Vagina (tissue), 2 donors: ENCODE results near the gene FKBP15. TPM values are rescaled to one million over a fixed set of nuclear protein-coding genes. Genes with fewer than 3 reads are reported as not detected.
"Not testable (repeated sequence)": the region's sequence is repeated elsewhere in the genome, so short reads cannot be mapped to it uniquely, and the experiment has no call there.

Experiments
- DNase-seq, 2 donors: peaks; one replicate each; pipeline ENCODE4 v3.0.0-alpha.2; 2017; ENCODE audit errors: extremely low spot score in 2 of 2
- H3K27ac ChIP-seq: fragments of 200-600 bp; sonication (generic); one replicate; pipeline ENCODE4 v1.5.1; 2019
- H3K27me3 ChIP-seq: fragments of 200-600 bp; sonication (generic); one replicate; pipeline ENCODE4 v1.5.1; 2019
- H3K36me3 ChIP-seq, 2 donors: fragments of 200-600 bp; sonication (generic); one replicate each; pipeline ENCODE4 v1.5.1; 2017 to 2019
- H3K4me1 ChIP-seq: fragments of 200-600 bp; sonication (generic); one replicate; pipeline ENCODE4 v1.5.1; 2019
- H3K4me3 ChIP-seq, 2 donors: fragments of 200-600 bp; sonication (generic); 1 replicate in 1 of 2; 2 replicates in 1 of 2; pipeline ENCODE4 v1.5.1; 2016 to 2019
- H3K9me3 ChIP-seq: fragments of 200-600 bp; sonication (generic); one replicate; pipeline ENCODE4 v1.5.1; 2019
- POLR2A ChIP-seq, 2 donors: fragments of 450-650 bp; IDR thresholded peaks; one replicate each; pipeline ENCODE4 v1.6.1; 2017; ENCODE audit warnings: antibody characterized with exemption in 2 of 2, mild to moderate bottlenecking in 2 of 2, moderate library complexity in 2 of 2
- POLR2AphosphoS5 ChIP-seq, 2 donors: sonication (generic); formaldehyde crosslinking; IDR thresholded peaks; one replicate each; pipeline ENCODE4 v1.9.0; 2017; ENCODE audit warnings: antibody characterized with exemption in 2 of 2, mild to moderate bottlenecking in 2 of 2, low read depth in 1 of 2; ENCODE audit not compliant: insufficient read depth in 1 of 2
- intact Hi-C: fragments of 100-400 bp; cut with DNase I; formaldehyde crosslinking; loops from one replicate; pipeline ENCODE4 v1.15.1; 2023
- total RNA-seq: library from RNA; depleted of rRNA; stranded (reverse); fragments of >200 nt; gene quantifications from one replicate; pipeline ENCODE4 v1.2.3, GENCODE V29; 2016
- TF ChIP-seq, protein P1 (sequence below), 3 experiments: fragments of 450-650 bp in 2 of 3; fragments of 200-600 bp in 1 of 3; sonication (generic) in 1 of 3; IDR thresholded peaks; one replicate each; pipeline ENCODE4 v1.5.1; 2017 to 2019; ENCODE audit warnings: antibody characterized with exemption in 3 of 3, mild to moderate bottlenecking in 2 of 3, moderate library complexity in 2 of 3

The FKBP15 gene
- total RNA-seq, 1 donor from 2014 or later: 28.7 TPM

DNA sequence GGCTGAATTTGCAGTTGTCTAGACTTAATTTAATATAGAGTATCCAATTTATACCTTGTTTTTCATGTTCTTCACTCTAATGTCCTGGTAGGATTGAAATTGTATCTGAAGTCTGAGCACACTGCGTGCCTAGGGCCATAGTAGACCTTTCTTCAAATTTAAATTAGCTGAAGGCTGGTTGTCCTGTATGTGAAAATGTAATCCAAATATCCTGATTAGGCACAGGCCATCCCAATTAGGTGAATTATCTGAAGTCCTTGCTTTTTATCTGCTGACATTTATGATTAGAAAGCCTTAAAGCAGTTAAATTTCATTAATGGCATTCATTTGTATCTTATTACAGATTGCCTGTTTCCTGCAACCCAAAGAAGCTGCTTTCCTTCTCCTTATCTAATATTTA lies 33.9 kb upstream of the FKBP15 start:
- Histone ChIP-seq H3K27ac (no peak overlapping the region), H3K27me3 (no peaks in the 10 kb centered on the region), H3K4me3 (no peak overlapping the region), H3K4me1 (no peaks in the 10 kb centered on the region), H3K36me3 (peaks cover 0 to 4% of the 10 kb centered on the region in 2 donors), H3K9me3 (no peaks in the 10 kb centered on the region)
- no peak for DNase-seq
- TF ChIP-seq, protein P1, sequence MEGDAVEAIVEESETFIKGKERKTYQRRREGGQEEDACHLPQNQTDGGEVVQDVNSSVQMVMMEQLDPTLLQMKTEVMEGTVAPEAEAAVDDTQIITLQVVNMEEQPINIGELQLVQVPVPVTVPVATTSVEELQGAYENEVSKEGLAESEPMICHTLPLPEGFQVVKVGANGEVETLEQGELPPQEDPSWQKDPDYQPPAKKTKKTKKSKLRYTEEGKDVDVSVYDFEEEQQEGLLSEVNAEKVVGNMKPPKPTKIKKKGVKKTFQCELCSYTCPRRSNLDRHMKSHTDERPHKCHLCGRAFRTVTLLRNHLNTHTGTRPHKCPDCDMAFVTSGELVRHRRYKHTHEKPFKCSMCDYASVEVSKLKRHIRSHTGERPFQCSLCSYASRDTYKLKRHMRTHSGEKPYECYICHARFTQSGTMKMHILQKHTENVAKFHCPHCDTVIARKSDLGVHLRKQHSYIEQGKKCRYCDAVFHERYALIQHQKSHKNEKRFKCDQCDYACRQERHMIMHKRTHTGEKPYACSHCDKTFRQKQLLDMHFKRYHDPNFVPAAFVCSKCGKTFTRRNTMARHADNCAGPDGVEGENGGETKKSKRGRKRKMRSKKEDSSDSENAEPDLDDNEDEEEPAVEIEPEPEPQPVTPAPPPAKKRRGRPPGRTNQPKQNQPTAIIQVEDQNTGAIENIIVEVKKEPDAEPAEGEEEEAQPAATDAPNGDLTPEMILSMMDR (IDR thresholded peaks at IDR 0.05): no peak
- TF ChIP-seq POLR2A (IDR thresholded peaks at IDR 0.05) (no peak), POLR2AphosphoS5 (IDR thresholded peaks at IDR 0.05; ENCODE audit: insufficient read depth in 1 of 2, low read depth in 1 of 2) (no peak)
- intact Hi-C loops: no loop called here

GRCh38 chr9:113250807-113251206 lies 29.7 kb upstream of the FKBP15 start:
- Histone ChIP-seq H3K27me3 (no peaks in the 10 kb centered on the region), H3K4me1 (no peaks in the 10 kb centered on the region), H3K4me3 (no peak overlapping the region), H3K36me3 (no peaks in the 10 kb centered on the region), H3K9me3 (no peaks in the 10 kb centered on the region), H3K27ac (no peak overlapping the region)
- TF ChIP-seq, protein P1 (IDR thresholded peaks at IDR 0.05): no peak
- TF ChIP-seq POLR2A (IDR thresholded peaks at IDR 0.05) (no peak), POLR2AphosphoS5 (IDR thresholded peaks at IDR 0.05; ENCODE audit: insufficient read depth in 1 of 2, low read depth in 1 of 2) (no peak)
- intact Hi-C loops: no loop called here
- no peak for DNase-seq

DNA sequence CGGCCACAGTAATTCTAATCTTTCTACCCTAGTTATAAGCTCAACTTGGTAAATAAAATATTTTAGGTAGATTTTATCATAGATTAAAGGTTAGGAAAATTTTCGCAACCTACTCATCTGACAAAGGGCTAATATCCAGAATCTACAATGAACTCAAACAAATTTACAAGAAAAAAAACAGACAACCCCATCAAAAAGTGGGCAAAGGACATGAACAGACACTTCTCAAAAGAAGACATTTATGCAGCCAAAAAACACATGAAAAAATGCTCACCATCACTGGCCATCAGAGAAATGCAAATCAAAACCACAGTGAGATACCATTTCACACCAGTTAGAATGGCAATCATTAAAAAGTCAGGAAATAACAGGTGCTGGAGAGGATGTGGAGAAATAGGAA lies 28.6 kb upstream of the FKBP15 start:
- H3K27me3 ChIP-seq, H3K36me3 ChIP-seq, intact Hi-C loops, H3K27ac ChIP-seq, H3K4me1 ChIP-seq, DNase-seq, H3K4me3 ChIP-seq, H3K9me3 ChIP-seq: not testable (repeated sequence)

GRCh38 chr9:113247640-113248039 lies 26.6 kb upstream of the FKBP15 start:
- Histone ChIP-seq H3K9me3 (no peaks in the 10 kb centered on the region), H3K27ac (no peak overlapping the region), H3K4me1 (no peaks in the 10 kb centered on the region), H3K36me3 (no peaks in the 10 kb centered on the region), H3K4me3 (no peak overlapping the region), H3K27me3 (no peaks in the 10 kb centered on the region)
- DNase-seq: no peak
- intact Hi-C loops: no loop called here
- TF ChIP-seq POLR2A (IDR thresholded peaks at IDR 0.05) (no peak), POLR2AphosphoS5 (IDR thresholded peaks at IDR 0.05; ENCODE audit: insufficient read depth in 1 of 2, low read depth in 1 of 2) (no peak)
- TF ChIP-seq, protein P1 (IDR thresholded peaks at IDR 0.05): no peak

GRCh38 chr9:113246928-113247327 lies 25.9 kb upstream of the FKBP15 start:
- H3K4me1 ChIP-seq: no peaks in the 10 kb centered on the region
- H3K9me3 ChIP-seq: no peaks in the 10 kb centered on the region
- H3K36me3 ChIP-seq: no peaks in the 10 kb centered on the region
- intact Hi-C loops: no loop called here
- no peaks in the 10 kb centered on the region for H3K27me3 ChIP-seq
- no peak overlapping the region for H3K27ac ChIP-seq
- no peak overlapping the region for H3K4me3 ChIP-seq
- no peak for TF ChIP-seq POLR2A (IDR thresholded peaks at IDR 0.05)
- TF ChIP-seq, protein P1 (IDR thresholded peaks at IDR 0.05): no peak
- no peak for TF ChIP-seq POLR2AphosphoS5 (IDR thresholded peaks at IDR 0.05; ENCODE audit: insufficient read depth in 1 of 2, low read depth in 1 of 2)
- no peak for DNase-seq

GRCh38 chr9:113245894-113246293 lies 24.8 kb upstream of the FKBP15 start:
- no peak overlapping the region for H3K4me3 ChIP-seq
- H3K9me3 ChIP-seq: no peaks in the 10 kb centered on the region
- no peak overlapping the region for H3K27ac ChIP-seq
- H3K27me3 ChIP-seq: no peaks in the 10 kb centered on the region
- H3K4me1 ChIP-seq: no peaks in the 10 kb centered on the region
- no peaks in the 10 kb centered on the region for H3K36me3 ChIP-seq
- TF ChIP-seq, protein P1 (IDR thresholded peaks at IDR 0.05): no peak
- TF ChIP-seq POLR2AphosphoS5 (IDR thresholded peaks at IDR 0.05; ENCODE audit: insufficient read depth in 1 of 2, low read depth in 1 of 2): no peak
- DNase-seq: no peak
- intact Hi-C loops: no loop called here
